OCI-LY7 (cell line): ENCODE results near the gene ACE. TPM values are rescaled to one million over a fixed set of nuclear protein-coding genes. Genes with fewer than 3 reads are reported as not detected.

Source experiments
- BruUV-seq: library from RNA; stranded (reverse); fragments of 400-500 nt; replicated peaks from 2 replicates; lab custom pipeline; 2021; lab: Mats Ljungman, UMichigan
- CTCF ChIA-PET: fragments of 300-600 bp; sonication (Branson Sonifier 250); formaldehyde crosslinking; loops from one replicate; lab custom pipeline; 2022; ENCODE audit warnings: antibody characterized with exemption; ENCODE audit not compliant: unreplicated experiment; lab: Charles Lee
- POLR2A ChIA-PET: fragments of 300-600 bp; sonication (Branson Sonifier 250); formaldehyde crosslinking; loops from one replicate; lab custom pipeline; 2022; ENCODE audit warnings: antibody characterized with exemption; lab: Charles Lee
- DNase-seq: peaks from one replicate; pipeline ENCODE4 v3.0.0-alpha.2; 2015; ENCODE audit warnings: low spot score
- H2AFZ ChIP-seq: fragments of 200-600 bp; sonication (generic), shearing (Covaris generic); 2 replicates; pipeline ENCODE4 v1.6.1; 2014; ENCODE audit warnings: mild to moderate bottlenecking, antibody characterized with exemption, low read length, moderate library complexity
- H3K27ac ChIP-seq: fragments of 200-600 bp; sonication (generic); 2 replicates; pipeline ENCODE4 v1.5.1; 2014; ENCODE audit warnings: mixed run types, low read depth, mild to moderate bottlenecking, moderate library complexity, low read length, inconsistent platforms; ENCODE audit not compliant: poor library complexity, severe bottlenecking
- H3K36me3 ChIP-seq: fragments of 200-600 bp; sonication (generic); 2 replicates; pipeline ENCODE4 v1.6.1; 2014; ENCODE audit warnings: mild to moderate bottlenecking, antibody characterized with exemption, low read length, moderate library complexity, mixed read lengths; ENCODE audit not compliant: insufficient read depth
- H3K4me1 ChIP-seq: fragments of 200-600 bp; sonication (generic); 2 replicates; pipeline ENCODE4 v1.5.1; 2014; ENCODE audit warnings: mild to moderate bottlenecking, low read length; ENCODE audit not compliant: insufficient read depth, poor library complexity, severe bottlenecking
- H3K4me2 ChIP-seq: fragments of 200-600 bp; sonication (generic); 2 replicates; pipeline ENCODE4 v1.6.1; 2014; ENCODE audit warnings: mild to moderate bottlenecking, low read length
- H3K4me3 ChIP-seq: fragments of 200-600 bp; sonication (generic); 2 replicates; pipeline ENCODE4 v1.5.1; 2014; ENCODE audit warnings: mild to moderate bottlenecking, low read depth, low read length; ENCODE audit not compliant: poor library complexity, severe bottlenecking
- H3K79me2 ChIP-seq: fragments of 200-600 bp; sonication (generic); 2 replicates; pipeline ENCODE4 v1.6.1; 2016; ENCODE audit warnings: low read depth, mild to moderate bottlenecking, low read length, moderate library complexity, mixed read lengths; ENCODE audit not compliant: insufficient read depth
- H3K9me2 ChIP-seq: fragments of 200-600 bp; sonication (generic); 2 replicates; pipeline ENCODE4 v1.6.1; 2016; ENCODE audit warnings: mild to moderate bottlenecking, low read length, mixed read lengths; ENCODE audit not compliant: insufficient read depth
- H3K9me3 ChIP-seq: fragments of 200-600 bp; sonication (generic); 2 replicates; pipeline ENCODE4 v1.6.1; 2014; ENCODE audit warnings: mild to moderate bottlenecking, mixed run types, low read length, mixed read lengths
- H4K20me1 ChIP-seq: fragments of 200-600 bp; sonication (generic); 2 replicates; pipeline ENCODE4 v1.6.1; 2014; ENCODE audit warnings: mild to moderate bottlenecking, antibody characterized with exemption, low read length, moderate library complexity, mixed read lengths; ENCODE audit not compliant: insufficient read depth
- CTCF ChIP-seq: fragments of 200-600 bp; sonication (generic); conservative IDR thresholded peaks from 2 replicates; pipeline ENCODE4 v1.5.1; 2014; ENCODE audit warnings: mild to moderate bottlenecking, antibody characterized with exemption, low read length, moderate library complexity, mixed read lengths
- EZH2phosphoT487 ChIP-seq: fragments of 200-600 bp; sonication (generic); IDR thresholded peaks from 2 replicates; pipeline ENCODE4 v1.6.1; 2018; ENCODE audit warnings: low read depth, borderline replicate concordance, mild to moderate bottlenecking, mixed run types, antibody characterized with exemption, low read length, moderate library complexity, mixed read lengths
- intact Hi-C: fragments of 100-400 bp; cut with micrococcal nuclease; formaldehyde crosslinking; loops from one replicate; pipeline ENCODE4 v1.10.0; 2022; ENCODE audit not compliant: unreplicated experiment
- total RNA-seq, 2 experiments: library from RNA; depleted of rRNA in 1 of 2; stranded (reverse); fragments of >200 nt in 1 of 2; shearing (Covaris generic) in 1 of 2; gene quantifications; 2 replicates each; pipeline ENCODE4 v1.2.3, GENCODE V29; 2014 to 2022

The ACE gene
- total RNA-seq, 2 experiments from 2014 or later, result 2.3 to 5.1 TPM

- no TSS peak for BruUV-seq
- ChIA-PET POLR2A (no interaction called here), CTCF (no interaction called here)
- no peak for DNase-seq
- Histone ChIP-seq H4K20me1 (no peaks in the 10 kb centered on the region), H2AFZ (no peak overlapping the region), H3K27ac (no peak overlapping the region), H3K36me3 (no peaks in the 10 kb centered on the region), H3K4me1 (no peaks in the 10 kb centered on the region), H3K4me3 (no peak overlapping the region), H3K9me3 (no peaks in the 10 kb centered on the region), H3K79me2 (no peaks in the 10 kb centered on the region), H3K9me2 (no peaks in the 10 kb centered on the region), H3K4me2 (no peak overlapping the region)
- TF ChIP-seq CTCF (no peak), EZH2phosphoT487 (no peak)
- intact Hi-C loops, result no loop called here
Observed at GRCh38 chr17:63474174-63474573, 2.7 kb upstream of the ACE start.

- Histone ChIP-seq H3K4me2 (no peak overlapping the region), H3K4me3 (no peak overlapping the region), H3K4me1 (no peaks in the 10 kb centered on the region), H4K20me1 (no peaks in the 10 kb centered on the region), H3K79me2 (no peaks in the 10 kb centered on the region), H3K36me3 (no peaks in the 10 kb centered on the region), H3K9me3 (no peaks in the 10 kb centered on the region), H2AFZ (no peak overlapping the region), H3K9me2 (no peaks in the 10 kb centered on the region), H3K27ac (no peak overlapping the region)
- CTCF ChIA-PET, result no interaction called here
- BruUV-seq, result no TSS peak
- intact Hi-C loops, result loop anchor here (5.0 kb wide), 1 partner anchor 77 kb away; the partner anchor contains the start of gene DCAF7
- POLR2A ChIA-PET, result no interaction called here
- DNase-seq, result no peak
- TF ChIP-seq CTCF, result no peak
Observed at GRCh38 chr17:63474586-63475460, 2.0 kb upstream of the ACE start.
